A673 (cell line): ENCODE measurements around the gene RABGAP1L.

Experiments
- EZH2 ChIP-seq: fragments of 200-600 bp; sonication (generic); IDR thresholded peaks from 2 replicates; pipeline ENCODE4 v1.6.1; 2017; ENCODE audit warnings: borderline replicate concordance, low read depth, mild to moderate bottlenecking, mixed read lengths, antibody characterized with exemption, low read length; ENCODE audit not compliant: poor library complexity, severe bottlenecking
- TF ChIP-seq, protein P1 (sequence below): fragments of 300-800, 200-600 bp; sonication (generic); conservative IDR thresholded peaks from 2 replicates; pipeline ENCODE4 v1.5.1; 2017; ENCODE audit warnings: low read depth, mild to moderate bottlenecking, antibody characterized with exemption, low read length, moderate library complexity, mixed read lengths

DNA sequence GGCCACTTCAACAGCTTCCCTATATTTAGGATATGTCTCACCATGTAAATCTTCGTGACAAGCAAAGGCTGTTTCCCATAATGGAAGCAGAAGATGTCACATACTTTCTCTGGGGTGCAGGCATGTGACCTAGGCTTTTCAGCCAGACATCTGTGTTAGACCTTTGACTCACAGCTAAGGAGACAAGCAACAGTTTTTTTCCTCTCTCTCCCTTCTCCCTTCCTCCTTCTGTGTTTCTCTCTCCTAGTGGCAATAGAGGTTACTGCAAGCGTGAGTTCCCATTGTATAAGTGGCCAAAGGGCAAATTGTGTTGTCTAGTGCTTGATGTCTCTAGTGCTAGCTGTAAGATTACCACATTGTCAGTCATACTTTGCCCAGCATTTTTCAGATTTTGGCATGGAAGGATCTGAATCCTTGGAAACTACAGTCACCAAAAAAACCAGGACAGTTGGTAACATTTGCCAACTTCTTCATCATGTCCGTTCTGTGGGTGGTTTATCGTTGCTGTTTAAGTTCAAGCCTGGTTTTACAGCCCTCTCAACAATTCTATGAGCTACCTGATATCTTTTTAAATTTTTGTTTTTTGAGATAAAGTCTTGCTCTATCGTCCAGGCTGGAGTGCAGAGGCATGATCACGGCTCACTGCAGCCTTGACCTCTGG, 44.4 kb upstream of the RABGAP1L start:
- TF ChIP-seq, protein P1, sequence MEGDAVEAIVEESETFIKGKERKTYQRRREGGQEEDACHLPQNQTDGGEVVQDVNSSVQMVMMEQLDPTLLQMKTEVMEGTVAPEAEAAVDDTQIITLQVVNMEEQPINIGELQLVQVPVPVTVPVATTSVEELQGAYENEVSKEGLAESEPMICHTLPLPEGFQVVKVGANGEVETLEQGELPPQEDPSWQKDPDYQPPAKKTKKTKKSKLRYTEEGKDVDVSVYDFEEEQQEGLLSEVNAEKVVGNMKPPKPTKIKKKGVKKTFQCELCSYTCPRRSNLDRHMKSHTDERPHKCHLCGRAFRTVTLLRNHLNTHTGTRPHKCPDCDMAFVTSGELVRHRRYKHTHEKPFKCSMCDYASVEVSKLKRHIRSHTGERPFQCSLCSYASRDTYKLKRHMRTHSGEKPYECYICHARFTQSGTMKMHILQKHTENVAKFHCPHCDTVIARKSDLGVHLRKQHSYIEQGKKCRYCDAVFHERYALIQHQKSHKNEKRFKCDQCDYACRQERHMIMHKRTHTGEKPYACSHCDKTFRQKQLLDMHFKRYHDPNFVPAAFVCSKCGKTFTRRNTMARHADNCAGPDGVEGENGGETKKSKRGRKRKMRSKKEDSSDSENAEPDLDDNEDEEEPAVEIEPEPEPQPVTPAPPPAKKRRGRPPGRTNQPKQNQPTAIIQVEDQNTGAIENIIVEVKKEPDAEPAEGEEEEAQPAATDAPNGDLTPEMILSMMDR = peak; percentile 68
- no peak for TF ChIP-seq EZH2
